GM23338 (cell line): ENCODE data around the gene GJA3. TPM values are rescaled to one million over a fixed set of nuclear protein-coding genes. Genes with fewer than 3 reads are reported as not detected.

Experiments used
- ATAC-seq: fragments of 200-7000 bp; cut with Tn5 transposase; 3 replicates; pipeline ENCODE4 v1.9.1; 2020
- DNase-seq: peaks from one replicate; pipeline ENCODE4 v3.0.0-alpha.2; 2015; ENCODE audit warnings: low spot score
- H2AFZ ChIP-seq: fragments of 200-600 bp; sonication (generic); 2 replicates; pipeline ENCODE4 v1.8.0; 2016; ENCODE audit warnings: antibody characterized with exemption, mild to moderate bottlenecking, moderate library complexity
- H3F3A ChIP-seq: fragments of 200-600 bp; sonication (generic); replicated peaks from 2 replicates; pipeline ENCODE4 v1.8.0; 2017; ENCODE audit warnings: antibody characterized with exemption, mixed run types, low read depth
- H3K27ac ChIP-seq: fragments of 200-600 bp; sonication (generic); 2 replicates; pipeline ENCODE4 v1.6.1; 2016; ENCODE audit warnings: low read depth
- H3K27me3 ChIP-seq: fragments of 200-600 bp; sonication (generic); 2 replicates; pipeline ENCODE4 v1.8.0; 2016; ENCODE audit warnings: mild to moderate bottlenecking, mixed run types, moderate library complexity; ENCODE audit not compliant: insufficient read depth
- H3K36me3 ChIP-seq: fragments of 200-600 bp; sonication (generic); 2 replicates; pipeline ENCODE4 v1.8.0; 2016; ENCODE audit warnings: mild to moderate bottlenecking; ENCODE audit not compliant: insufficient read depth
- H3K4me1 ChIP-seq: fragments of 200-600 bp; sonication (generic); 2 replicates; pipeline ENCODE4 v1.8.0; 2016; ENCODE audit warnings: mild to moderate bottlenecking, moderate library complexity; ENCODE audit not compliant: insufficient read depth
- H3K4me2 ChIP-seq: fragments of 200-600 bp; sonication (generic); 2 replicates; pipeline ENCODE4 v1.7.1; 2017; ENCODE audit warnings: mixed run types
- H3K4me3 ChIP-seq: fragments of 200-600 bp; sonication (generic); 2 replicates; pipeline ENCODE4 v1.6.1; 2016; ENCODE audit warnings: mixed run types
- H3K79me2 ChIP-seq: fragments of 200-600 bp; sonication (generic); replicated peaks from 2 replicates; pipeline ENCODE4 v1.8.0; 2017; ENCODE audit warnings: mild to moderate bottlenecking; ENCODE audit not compliant: insufficient read depth
- H3K9me2 ChIP-seq: fragments of 200-600 bp; sonication (generic); 2 replicates; pipeline ENCODE4 v1.8.0; 2017; ENCODE audit not compliant: insufficient read depth
- H4K20me1 ChIP-seq: fragments of 200-600 bp; sonication (generic); replicated peaks from 2 replicates; pipeline ENCODE4 v1.8.0; 2017; ENCODE audit warnings: mild to moderate bottlenecking; ENCODE audit not compliant: insufficient read depth
- H3K27ac Mint-ChIP-seq: 2 replicates; pipeline ENCODE4 v1.8.0; 2020; ENCODE audit warnings: inconsistent platforms, mild to moderate bottlenecking, moderate library complexity, mixed read lengths
- H3K27me3 Mint-ChIP-seq: 3 replicates; pipeline ENCODE4 v1.8.0; 2022; ENCODE audit warnings: low read depth, mild to moderate bottlenecking, moderate library complexity, mixed read lengths, inconsistent platforms; ENCODE audit not compliant: insufficient read depth, poor library complexity
- H3K36me3 Mint-ChIP-seq: 3 replicates; pipeline ENCODE4 v1.8.0; 2021; ENCODE audit warnings: low read depth, mild to moderate bottlenecking, inconsistent platforms, moderate library complexity, mixed read lengths
- H3K4me1 Mint-ChIP-seq: 3 replicates; pipeline ENCODE4 v1.8.0; 2020; ENCODE audit warnings: mild to moderate bottlenecking, inconsistent platforms, mixed read lengths
- H3K4me3 Mint-ChIP-seq: 3 replicates; pipeline ENCODE4 v1.8.0; 2021; ENCODE audit warnings: moderate library complexity, mild to moderate bottlenecking, inconsistent platforms, mixed read lengths
- H3K9me3 Mint-ChIP-seq: 3 replicates; pipeline ENCODE4 v1.8.0; 2020; ENCODE audit warnings: moderate library complexity, mild to moderate bottlenecking, inconsistent platforms, mixed read lengths
- CREB1 ChIP-seq: fragments of 250-450 bp; sonication (Bioruptor Pico); IDR thresholded peaks from 2 replicates; pipeline ENCODE4 v1.5.0; 2020; ENCODE audit warnings: low read depth, mild to moderate bottlenecking, moderate library complexity
- EZH2 ChIP-seq: fragments of 200-600 bp; sonication (generic); IDR thresholded peaks from one replicate; pipeline ENCODE4 v1.8.0; 2017; ENCODE audit warnings: antibody characterized with exemption, mild to moderate bottlenecking, low read depth; ENCODE audit not compliant: unreplicated experiment
- EZH2phosphoT487 ChIP-seq: fragments of 200-600 bp; sonication (generic); IDR thresholded peaks from one replicate; pipeline ENCODE4 v1.8.1; 2018; ENCODE audit warnings: antibody characterized with exemption; ENCODE audit not compliant: unreplicated experiment
- JUNB ChIP-seq: IDR thresholded peaks from one replicate; pipeline ENCODE4 v1.6.1; 2016; ENCODE audit warnings: antibody characterized with exemption; ENCODE audit not compliant: unreplicated experiment
- NANOG ChIP-seq: IDR thresholded peaks from 2 replicates; pipeline ENCODE4 v1.6.1; 2016; ENCODE audit warnings: antibody characterized with exemption, borderline replicate concordance
- POLR2AphosphoS5 ChIP-seq: IDR thresholded peaks from 2 replicates; pipeline ENCODE4 v1.6.1; 2016; ENCODE audit warnings: antibody characterized with exemption, low read depth
- STAT1 ChIP-seq: IDR thresholded peaks from one replicate; pipeline ENCODE4 v1.6.1; 2016; ENCODE audit warnings: antibody characterized with exemption; ENCODE audit not compliant: unreplicated experiment
- ZNF114 ChIP-seq: fragments of 250-450 bp; sonication (Bioruptor Pico); IDR thresholded peaks from 2 replicates; pipeline ENCODE4 v1.5.0; 2020; ENCODE audit warnings: mild to moderate bottlenecking, moderate library complexity
- ZNF331 ChIP-seq: fragments of 250-450 bp; sonication (Bioruptor Pico); IDR thresholded peaks from 2 replicates; pipeline ENCODE4 v1.5.0; 2020; ENCODE audit warnings: low read depth, mild to moderate bottlenecking, moderate library complexity
- polyA plus RNA-seq: library from polyadenylated mRNA; unstranded; fragments of >200 nt; fragmentation: Nextera tagmentation; extraction: Ambion mirVana; gene quantifications from 2 replicates; pipeline ENCODE4 v1.2.1, GENCODE V29; 2016
- total RNA-seq: library from RNA; depleted of rRNA; stranded (reverse); fragments of >200 nt; shearing (Covaris generic); gene quantifications from 2 replicates; pipeline ENCODE4 v1.2.3, GENCODE V29; 2014
- TF ChIP-seq, protein P1 (sequence below): IDR thresholded peaks from one replicate; pipeline ENCODE4 v1.6.1; 2018; ENCODE audit warnings: antibody characterized with exemption; ENCODE audit not compliant: unreplicated experiment
- TF ChIP-seq, protein P2 (sequence below): IDR thresholded peaks from 2 replicates; pipeline ENCODE4 v1.6.1; 2016; ENCODE audit warnings: antibody characterized with exemption
- TF ChIP-seq, protein P3 (sequence below), 2 experiments: fragments of 200-600 bp in 1 of 2; sonication (generic) in 1 of 2; conservative IDR thresholded peaks; 2 replicates each; pipeline versions ENCODE4 v1.5.1 to v1.6.1; 2016 to 2017; ENCODE audit warnings: antibody characterized with exemption in 2 of 2, low read depth in 2 of 2, mild to moderate bottlenecking in 2 of 2, moderate library complexity in 1 of 2
- TF ChIP-seq, protein P4 (sequence below): fragments of 250-450 bp; sonication (Bioruptor Pico); IDR thresholded peaks from 2 replicates; pipeline ENCODE4 v1.5.0; 2020; ENCODE audit warnings: mild to moderate bottlenecking, moderate library complexity

The GJA3 gene
- total and polyA plus RNA-seq, 2 experiments from 2014 or later = 0.17 to 0.23 TPM

DNA sequence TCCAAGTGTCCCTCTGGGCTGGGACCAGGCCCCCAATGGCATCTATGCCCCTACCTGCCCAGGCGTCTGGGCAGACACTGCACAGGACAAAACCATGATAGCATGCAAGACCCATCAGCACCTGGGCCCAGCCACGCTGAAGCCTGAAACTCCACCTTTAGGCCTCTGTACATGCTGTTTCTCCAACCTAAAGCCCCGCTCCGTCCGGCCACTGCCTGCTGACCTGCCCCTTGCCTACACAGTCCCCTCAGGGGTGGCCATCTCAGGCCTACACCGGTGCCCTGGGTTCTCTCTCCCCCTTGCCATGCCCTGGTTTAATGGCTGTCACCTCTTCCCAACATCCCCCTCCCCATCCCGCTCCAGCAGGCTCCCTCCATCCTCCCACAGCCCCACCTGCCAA, 15.3 kb downstream of the GJA3 start:
- H3K4me3 Mint-ChIP-seq = no peak overlapping the region

More for the DNA sequence above, 15.3 kb downstream of the GJA3 start:
- Histone ChIP-seq H2AFZ (no peak overlapping the region), H3K36me3 (no peaks in the 10 kb centered on the region), H3K27ac (no peak overlapping the region), H4K20me1 (no peaks in the 10 kb centered on the region), H3K27me3 (peaks cover 18% of the 10 kb centered on the region), H3K4me2 (no peak overlapping the region), H3K4me3 (no peak overlapping the region), H3K4me1 (peaks cover 7% of the 10 kb centered on the region), H3K79me2 (no peaks in the 10 kb centered on the region), H3F3A (0 out of 2 replicates have a peak, but pooled peaks cover 4% of the 10 kb centered on the region), H3K9me2 (no peaks in the 10 kb centered on the region)
- H3K36me3 Mint-ChIP-seq = no peaks in the 10 kb centered on the region
- no peak for ATAC-seq
- DNase-seq = no peak
- TF ChIP-seq, protein P1, sequence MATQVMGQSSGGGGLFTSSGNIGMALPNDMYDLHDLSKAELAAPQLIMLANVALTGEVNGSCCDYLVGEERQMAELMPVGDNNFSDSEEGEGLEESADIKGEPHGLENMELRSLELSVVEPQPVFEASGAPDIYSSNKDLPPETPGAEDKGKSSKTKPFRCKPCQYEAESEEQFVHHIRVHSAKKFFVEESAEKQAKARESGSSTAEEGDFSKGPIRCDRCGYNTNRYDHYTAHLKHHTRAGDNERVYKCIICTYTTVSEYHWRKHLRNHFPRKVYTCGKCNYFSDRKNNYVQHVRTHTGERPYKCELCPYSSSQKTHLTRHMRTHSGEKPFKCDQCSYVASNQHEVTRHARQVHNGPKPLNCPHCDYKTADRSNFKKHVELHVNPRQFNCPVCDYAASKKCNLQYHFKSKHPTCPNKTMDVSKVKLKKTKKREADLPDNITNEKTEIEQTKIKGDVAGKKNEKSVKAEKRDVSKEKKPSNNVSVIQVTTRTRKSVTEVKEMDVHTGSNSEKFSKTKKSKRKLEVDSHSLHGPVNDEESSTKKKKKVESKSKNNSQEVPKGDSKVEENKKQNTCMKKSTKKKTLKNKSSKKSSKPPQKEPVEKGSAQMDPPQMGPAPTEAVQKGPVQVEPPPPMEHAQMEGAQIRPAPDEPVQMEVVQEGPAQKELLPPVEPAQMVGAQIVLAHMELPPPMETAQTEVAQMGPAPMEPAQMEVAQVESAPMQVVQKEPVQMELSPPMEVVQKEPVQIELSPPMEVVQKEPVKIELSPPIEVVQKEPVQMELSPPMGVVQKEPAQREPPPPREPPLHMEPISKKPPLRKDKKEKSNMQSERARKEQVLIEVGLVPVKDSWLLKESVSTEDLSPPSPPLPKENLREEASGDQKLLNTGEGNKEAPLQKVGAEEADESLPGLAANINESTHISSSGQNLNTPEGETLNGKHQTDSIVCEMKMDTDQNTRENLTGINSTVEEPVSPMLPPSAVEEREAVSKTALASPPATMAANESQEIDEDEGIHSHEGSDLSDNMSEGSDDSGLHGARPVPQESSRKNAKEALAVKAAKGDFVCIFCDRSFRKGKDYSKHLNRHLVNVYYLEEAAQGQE = no peak
- TF ChIP-seq POLR2AphosphoS5 (no peak), EZH2phosphoT487 (no peak), NANOG (no peak), JUNB (no peak), STAT1 (no peak), ZNF331 (CRISPR knock-in tag) (no peak), EZH2 (no peak), CREB1 (CRISPR knock-in tag) (no peak), ZNF114 (CRISPR knock-in tag) (no peak)
- TF ChIP-seq, protein P2, sequence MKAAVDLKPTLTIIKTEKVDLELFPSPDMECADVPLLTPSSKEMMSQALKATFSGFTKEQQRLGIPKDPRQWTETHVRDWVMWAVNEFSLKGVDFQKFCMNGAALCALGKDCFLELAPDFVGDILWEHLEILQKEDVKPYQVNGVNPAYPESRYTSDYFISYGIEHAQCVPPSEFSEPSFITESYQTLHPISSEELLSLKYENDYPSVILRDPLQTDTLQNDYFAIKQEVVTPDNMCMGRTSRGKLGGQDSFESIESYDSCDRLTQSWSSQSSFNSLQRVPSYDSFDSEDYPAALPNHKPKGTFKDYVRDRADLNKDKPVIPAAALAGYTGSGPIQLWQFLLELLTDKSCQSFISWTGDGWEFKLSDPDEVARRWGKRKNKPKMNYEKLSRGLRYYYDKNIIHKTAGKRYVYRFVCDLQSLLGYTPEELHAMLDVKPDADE = no peak
- TF ChIP-seq, protein P3, sequence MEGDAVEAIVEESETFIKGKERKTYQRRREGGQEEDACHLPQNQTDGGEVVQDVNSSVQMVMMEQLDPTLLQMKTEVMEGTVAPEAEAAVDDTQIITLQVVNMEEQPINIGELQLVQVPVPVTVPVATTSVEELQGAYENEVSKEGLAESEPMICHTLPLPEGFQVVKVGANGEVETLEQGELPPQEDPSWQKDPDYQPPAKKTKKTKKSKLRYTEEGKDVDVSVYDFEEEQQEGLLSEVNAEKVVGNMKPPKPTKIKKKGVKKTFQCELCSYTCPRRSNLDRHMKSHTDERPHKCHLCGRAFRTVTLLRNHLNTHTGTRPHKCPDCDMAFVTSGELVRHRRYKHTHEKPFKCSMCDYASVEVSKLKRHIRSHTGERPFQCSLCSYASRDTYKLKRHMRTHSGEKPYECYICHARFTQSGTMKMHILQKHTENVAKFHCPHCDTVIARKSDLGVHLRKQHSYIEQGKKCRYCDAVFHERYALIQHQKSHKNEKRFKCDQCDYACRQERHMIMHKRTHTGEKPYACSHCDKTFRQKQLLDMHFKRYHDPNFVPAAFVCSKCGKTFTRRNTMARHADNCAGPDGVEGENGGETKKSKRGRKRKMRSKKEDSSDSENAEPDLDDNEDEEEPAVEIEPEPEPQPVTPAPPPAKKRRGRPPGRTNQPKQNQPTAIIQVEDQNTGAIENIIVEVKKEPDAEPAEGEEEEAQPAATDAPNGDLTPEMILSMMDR (conservative IDR thresholded peaks at IDR 0.05; ENCODE audit: low read depth in 2 of 2) = no peak
- TF ChIP-seq, protein P4, sequence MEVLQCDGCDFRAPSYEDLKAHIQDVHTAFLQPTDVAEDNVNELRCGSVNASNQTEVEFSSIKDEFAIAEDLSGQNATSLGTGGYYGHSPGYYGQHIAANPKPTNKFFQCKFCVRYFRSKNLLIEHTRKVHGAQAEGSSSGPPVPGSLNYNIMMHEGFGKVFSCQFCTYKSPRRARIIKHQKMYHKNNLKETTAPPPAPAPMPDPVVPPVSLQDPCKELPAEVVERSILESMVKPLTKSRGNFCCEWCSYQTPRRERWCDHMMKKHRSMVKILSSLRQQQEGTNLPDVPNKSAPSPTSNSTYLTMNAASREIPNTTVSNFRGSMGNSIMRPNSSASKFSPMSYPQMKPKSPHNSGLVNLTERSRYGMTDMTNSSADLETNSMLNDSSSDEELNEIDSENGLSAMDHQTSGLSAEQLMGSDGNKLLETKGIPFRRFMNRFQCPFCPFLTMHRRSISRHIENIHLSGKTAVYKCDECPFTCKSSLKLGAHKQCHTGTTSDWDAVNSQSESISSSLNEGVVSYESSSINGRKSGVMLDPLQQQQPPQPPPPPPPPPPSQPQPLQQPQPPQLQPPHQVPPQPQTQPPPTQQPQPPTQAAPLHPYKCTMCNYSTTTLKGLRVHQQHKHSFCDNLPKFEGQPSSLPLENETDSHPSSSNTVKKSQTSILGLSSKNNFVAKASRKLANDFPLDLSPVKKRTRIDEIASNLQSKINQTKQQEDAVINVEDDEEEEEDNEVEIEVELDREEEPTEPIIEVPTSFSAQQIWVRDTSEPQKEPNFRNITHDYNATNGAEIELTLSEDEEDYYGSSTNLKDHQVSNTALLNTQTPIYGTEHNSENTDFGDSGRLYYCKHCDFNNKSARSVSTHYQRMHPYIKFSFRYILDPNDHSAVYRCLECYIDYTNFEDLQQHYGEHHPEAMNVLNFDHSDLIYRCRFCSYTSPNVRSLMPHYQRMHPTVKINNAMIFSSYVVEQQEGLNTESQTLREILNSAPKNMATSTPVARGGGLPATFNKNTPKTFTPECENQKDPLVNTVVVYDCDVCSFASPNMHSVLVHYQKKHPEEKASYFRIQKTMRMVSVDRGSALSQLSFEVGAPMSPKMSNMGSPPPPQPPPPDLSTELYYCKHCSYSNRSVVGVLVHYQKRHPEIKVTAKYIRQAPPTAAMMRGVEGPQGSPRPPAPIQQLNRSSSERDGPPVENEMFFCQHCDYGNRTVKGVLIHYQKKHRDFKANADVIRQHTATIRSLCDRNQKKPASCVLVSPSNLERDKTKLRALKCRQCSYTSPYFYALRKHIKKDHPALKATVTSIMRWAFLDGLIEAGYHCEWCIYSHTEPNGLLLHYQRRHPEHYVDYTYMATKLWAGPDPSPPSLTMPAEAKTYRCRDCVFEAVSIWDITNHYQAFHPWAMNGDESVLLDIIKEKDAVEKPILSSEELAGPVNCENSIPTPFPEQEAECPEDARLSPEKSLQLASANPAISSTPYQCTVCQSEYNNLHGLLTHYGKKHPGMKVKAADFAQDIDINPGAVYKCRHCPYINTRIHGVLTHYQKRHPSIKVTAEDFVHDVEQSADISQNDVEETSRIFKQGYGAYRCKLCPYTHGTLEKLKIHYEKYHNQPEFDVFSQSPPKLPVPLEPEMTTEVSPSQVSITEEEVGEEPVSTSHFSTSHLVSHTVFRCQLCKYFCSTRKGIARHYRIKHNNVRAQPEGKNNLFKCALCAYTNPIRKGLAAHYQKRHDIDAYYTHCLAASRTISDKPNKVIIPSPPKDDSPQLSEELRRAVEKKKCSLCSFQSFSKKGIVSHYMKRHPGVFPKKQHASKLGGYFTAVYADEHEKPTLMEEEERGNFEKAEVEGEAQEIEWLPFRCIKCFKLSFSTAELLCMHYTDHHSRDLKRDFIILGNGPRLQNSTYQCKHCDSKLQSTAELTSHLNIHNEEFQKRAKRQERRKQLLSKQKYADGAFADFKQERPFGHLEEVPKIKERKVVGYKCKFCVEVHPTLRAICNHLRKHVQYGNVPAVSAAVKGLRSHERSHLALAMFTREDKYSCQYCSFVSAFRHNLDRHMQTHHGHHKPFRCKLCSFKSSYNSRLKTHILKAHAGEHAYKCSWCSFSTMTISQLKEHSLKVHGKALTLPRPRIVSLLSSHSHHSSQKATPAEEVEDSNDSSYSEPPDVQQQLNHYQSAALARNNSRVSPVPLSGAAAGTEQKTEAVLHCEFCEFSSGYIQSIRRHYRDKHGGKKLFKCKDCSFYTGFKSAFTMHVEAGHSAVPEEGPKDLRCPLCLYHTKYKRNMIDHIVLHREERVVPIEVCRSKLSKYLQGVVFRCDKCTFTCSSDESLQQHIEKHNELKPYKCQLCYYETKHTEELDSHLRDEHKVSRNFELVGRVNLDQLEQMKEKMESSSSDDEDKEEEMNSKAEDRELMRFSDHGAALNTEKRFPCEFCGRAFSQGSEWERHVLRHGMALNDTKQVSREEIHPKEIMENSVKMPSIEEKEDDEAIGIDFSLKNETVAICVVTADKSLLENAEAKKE = no peak
- peaks cover 6% of the 10 kb centered on the region; the same call in 2 of the 3 replicates for H3K9me3 Mint-ChIP-seq
- H3K27me3 Mint-ChIP-seq = peaks cover 27% of the 10 kb centered on the region
- H3K27ac Mint-ChIP-seq = no peak overlapping the region
- peaks cover 16% of the 10 kb centered on the region for H3K4me1 Mint-ChIP-seq
